Adrenal gland (tissue), 12 donors: ENCODE measurements around the gene C1QC. TPM values are rescaled to one million over a fixed set of nuclear protein-coding genes. Genes with fewer than 3 reads are reported as not detected.

Source experiments
- DNase-seq, 7 donors: peaks; one replicate each; pipeline ENCODE4 v3.0.0-alpha.2; 2019 to 2020
- H3K27ac ChIP-seq, 5 donors: fragments of 200-600 bp; sonication (generic) in 4 of 5; 1 replicate in 3 of 5; 2 replicates in 2 of 5; pipeline versions ENCODE4 v1.5.1 to v1.8.0; 2016 to 2020; ENCODE audit warnings: mild to moderate bottlenecking in 1 of 5
- H3K27me3 ChIP-seq: fragments of 200-600 bp; 2 replicates; pipeline ENCODE4 v1.8.0; 2021
- H3K36me3 ChIP-seq, 2 donors: fragments of 200-600 bp; replicated peaks in 1 of 2; 1 replicate in 1 of 2; 2 replicates in 1 of 2; pipeline versions ENCODE4 v1.5.1 to v1.8.0; 2018 to 2022
- H3K4me1 ChIP-seq, 2 donors: fragments of 200-600 bp; replicated peaks in 1 of 2; 1 replicate in 1 of 2; 2 replicates in 1 of 2; pipeline versions ENCODE4 v1.5.1 to v1.8.0; 2018 to 2021
- H3K4me3 ChIP-seq, 4 donors: fragments of 200-600 bp; sonication (generic) in 3 of 4; one replicate each; pipeline ENCODE4 v1.5.1; 2016 to 2018
- H3K9me3 ChIP-seq, 3 donors: fragments of 200-600 bp; sonication (generic) in 1 of 3; replicated peaks in 1 of 3; 1 replicate in 2 of 3; 2 replicates in 1 of 3; pipeline versions ENCODE4 v1.5.1 to v1.8.0; 2016 to 2021
- POLR2A ChIP-seq, 2 donors: fragments of 450-650 bp; IDR thresholded peaks; one replicate each; pipeline ENCODE4 v1.6.1; 2017; ENCODE audit warnings: antibody characterized with exemption in 2 of 2, mild to moderate bottlenecking in 2 of 2, moderate library complexity in 1 of 2
- WGBS, 4 donors: extraction: QIAGEN DNeasy Blood & Tissue Kit in 2 of 4; methylation state at CpG; one replicate each; pipeline versions ENCODE4 v1.1.5 to v1.1.7; 2013 to 2017; 5-methylcytosine and 5-hydroxymethylcytosine counted together
- intact Hi-C, 2 donors: fragments of 100-400 bp; cut with DNase I; formaldehyde crosslinking; loops; one replicate each; pipeline versions ENCODE4 v1.14.1 to v1.15.0; 2022 to 2023
- polyA plus RNA-seq, 3 donors: library from polyadenylated mRNA; stranded (reverse); fragments of 200-250 nt in 2 of 3; fragments of 350-450 nt in 1 of 3; fragmentation: Illumina TruSeq in 1 of 3; extraction: RNeasy Lipid Tissue Mini Kit (QIAGEN cat#74804) in 1 of 3; gene quantifications; one replicate each; pipeline ENCODE4 v1.2.3, GENCODE V29; 2013 to 2014
- total RNA-seq, 9 donors: library from RNA; depleted of rRNA in 4 of 9; stranded (reverse); fragments of >200 nt in 4 of 9; fragments of 120-200 nt in 1 of 9; fragmentation: NEBNext Ultra II Directional in 1 of 9; extraction: Animal tissue kit (Norgen Biotek cat#: 25700) in 1 of 9; gene quantifications; one replicate each; pipeline versions ENCODE4 v1.1.0 to v1.2.4, GENCODE V29; 2013 to 2023
- TF ChIP-seq, protein P1 (sequence below), 6 experiments: fragments of 450-650 bp in 4 of 6; fragments of 200-600 bp in 2 of 6; sonication (generic) in 1 of 6; IDR thresholded peaks; 1 replicate in 5 of 6; 2 replicates in 1 of 6; pipeline versions ENCODE4 v1.5.1 to v1.8.0; 2016 to 2021; ENCODE audit warnings: antibody characterized with exemption in 6 of 6, mild to moderate bottlenecking in 2 of 6, moderate library complexity in 1 of 6
- donor health status: healthy with polysubstance abuse.
- donor health status: Bipolar disorder and iron deficiency.
- donor health status: DM: yes; HTN: yes; CAD: no.
- donor health status: DM: no; HTN: no; CAD: no.
- donor health status: DM: no; HTN: no; CAD: no.
- donor health status: DM: yes; HTN: yes; CAD: no.

Gene C1QC
- total and polyA plus RNA-seq, 12 donors, result 24.1 to 1,409 (median 450) TPM

DNA sequence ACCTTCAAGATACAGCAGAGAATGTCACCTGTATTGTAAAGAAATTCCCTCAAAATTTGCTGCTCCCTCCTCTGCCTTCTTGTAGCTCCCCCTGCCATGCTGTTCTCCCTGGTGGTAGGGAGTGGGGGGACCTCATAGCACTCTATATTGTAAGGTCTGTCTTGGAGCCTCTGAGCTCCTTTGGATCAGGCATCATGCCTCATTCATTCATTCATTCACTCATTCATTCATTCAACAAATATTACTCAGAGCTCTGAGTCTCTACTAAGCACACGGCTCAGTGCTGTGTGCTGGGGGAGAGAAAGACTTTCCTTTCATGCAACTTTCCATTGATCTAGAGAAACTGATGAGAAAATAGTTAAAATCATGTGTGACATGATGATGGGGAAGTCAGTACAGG lies 40.1 kb downstream of the C1QC start:
- 83 to 91% (median 84%) methylated on average over 1 of the region's 1 CpG for WGBS, 4 donors
- intact Hi-C loops, result no loop called here
- TF ChIP-seq, protein P1, sequence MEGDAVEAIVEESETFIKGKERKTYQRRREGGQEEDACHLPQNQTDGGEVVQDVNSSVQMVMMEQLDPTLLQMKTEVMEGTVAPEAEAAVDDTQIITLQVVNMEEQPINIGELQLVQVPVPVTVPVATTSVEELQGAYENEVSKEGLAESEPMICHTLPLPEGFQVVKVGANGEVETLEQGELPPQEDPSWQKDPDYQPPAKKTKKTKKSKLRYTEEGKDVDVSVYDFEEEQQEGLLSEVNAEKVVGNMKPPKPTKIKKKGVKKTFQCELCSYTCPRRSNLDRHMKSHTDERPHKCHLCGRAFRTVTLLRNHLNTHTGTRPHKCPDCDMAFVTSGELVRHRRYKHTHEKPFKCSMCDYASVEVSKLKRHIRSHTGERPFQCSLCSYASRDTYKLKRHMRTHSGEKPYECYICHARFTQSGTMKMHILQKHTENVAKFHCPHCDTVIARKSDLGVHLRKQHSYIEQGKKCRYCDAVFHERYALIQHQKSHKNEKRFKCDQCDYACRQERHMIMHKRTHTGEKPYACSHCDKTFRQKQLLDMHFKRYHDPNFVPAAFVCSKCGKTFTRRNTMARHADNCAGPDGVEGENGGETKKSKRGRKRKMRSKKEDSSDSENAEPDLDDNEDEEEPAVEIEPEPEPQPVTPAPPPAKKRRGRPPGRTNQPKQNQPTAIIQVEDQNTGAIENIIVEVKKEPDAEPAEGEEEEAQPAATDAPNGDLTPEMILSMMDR (IDR thresholded peaks at IDR 0.05), result no peak
- TF ChIP-seq POLR2A (IDR thresholded peaks at IDR 0.05), result no peak
- Histone ChIP-seq H3K4me3 (no peak overlapping the region), H3K27ac (no peak overlapping the region), H3K36me3 (no peaks in the 10 kb centered on the region), H3K4me1 (no peaks in the 10 kb centered on the region), H3K27me3 (no peaks in the 10 kb centered on the region), H3K9me3 (no peaks in the 10 kb centered on the region)
- DNase-seq, result no peak

DNA sequence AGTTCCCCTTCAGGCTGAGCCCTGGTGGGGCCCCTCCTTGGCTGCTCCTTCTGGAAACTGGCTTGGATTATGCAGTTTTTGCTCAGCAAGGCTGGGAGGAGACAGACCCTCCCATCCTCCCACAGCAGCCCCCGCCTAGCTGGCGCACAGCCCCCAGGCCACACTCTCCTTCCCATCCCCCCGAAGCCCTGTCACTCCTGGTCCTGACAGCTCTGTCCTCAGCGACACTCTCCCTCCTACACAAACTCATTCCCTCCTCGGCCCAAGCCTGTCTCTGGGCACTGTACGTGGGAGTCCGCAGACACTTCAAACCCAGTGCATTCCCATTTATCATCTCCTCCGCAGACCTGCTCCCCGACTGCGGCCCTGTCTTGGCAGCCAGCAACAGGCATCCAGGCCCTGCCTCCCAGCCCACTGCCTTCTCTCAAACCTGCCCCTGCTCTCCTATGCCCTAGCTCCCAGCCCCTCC lies 42.2 kb downstream of the C1QC start:
- intact Hi-C loops, result no loop called here
- no peaks in the 10 kb centered on the region for H3K27me3 ChIP-seq
- H3K4me1 ChIP-seq, result no peaks in the 10 kb centered on the region
- DNase-seq, result no peak
- WGBS, 4 donors, result 55 to 66% (median 63%) methylated on average over 8 to 10 of the region's 10 CpGs
- H3K9me3 ChIP-seq, result no peaks in the 10 kb centered on the region
- H3K4me3 ChIP-seq, result no peak overlapping the region
- no peak overlapping the region for H3K27ac ChIP-seq
- TF ChIP-seq, protein P1 (IDR thresholded peaks at IDR 0.05), result no peak
- TF ChIP-seq POLR2A (IDR thresholded peaks at IDR 0.05), result no peak
- no peaks in the 10 kb centered on the region for H3K36me3 ChIP-seq

GRCh38 chr1:22687191-22687590 lies 43.8 kb downstream of the C1QC start:
- WGBS, 4 donors, result 79 to 100% (median 90%) methylated on average over 1 to 2 of the region's 2 CpGs
- Histone ChIP-seq H3K27me3 (no peaks in the 10 kb centered on the region), H3K9me3 (no peaks in the 10 kb centered on the region), H3K27ac (no peak overlapping the region), H3K4me3 (no peak overlapping the region), H3K36me3 (no peaks in the 10 kb centered on the region), H3K4me1 (no peaks in the 10 kb centered on the region)
- intact Hi-C loops, result no loop called here
- no peak for DNase-seq
- TF ChIP-seq, protein P1 (IDR thresholded peaks at IDR 0.05), result no peak
- no peak for TF ChIP-seq POLR2A (IDR thresholded peaks at IDR 0.05)

DNA sequence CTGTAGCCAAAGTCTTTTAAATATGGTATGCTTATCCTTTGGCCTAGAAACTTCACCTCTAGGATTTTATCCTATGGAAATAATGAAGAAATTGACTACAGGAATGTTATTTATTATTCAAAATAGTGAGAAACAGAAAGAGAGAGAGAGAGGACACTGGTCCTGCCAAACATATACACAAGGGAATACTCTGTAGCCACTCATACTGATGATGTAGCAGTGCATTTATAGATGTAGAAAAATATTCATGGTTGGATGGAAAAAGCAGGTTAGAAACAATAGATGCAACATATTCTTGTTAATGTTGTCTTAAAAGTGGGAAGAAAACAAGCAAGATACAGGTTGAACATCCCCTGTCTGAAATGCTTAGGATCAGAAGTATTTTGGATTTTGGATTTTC lies 45.0 kb downstream of the C1QC start:
- H3K27me3 ChIP-seq, result no peaks in the 10 kb centered on the region
- intact Hi-C loops, result no loop called here

More for the DNA sequence above, 45.0 kb downstream of the C1QC start:
- no peak for TF ChIP-seq POLR2A (IDR thresholded peaks at IDR 0.05)
- TF ChIP-seq, protein P1 (IDR thresholded peaks at IDR 0.05), result no peak
- H3K4me1 ChIP-seq, result no peaks in the 10 kb centered on the region
- no peak for DNase-seq
- no peaks in the 10 kb centered on the region for H3K36me3 ChIP-seq
- H3K4me3 ChIP-seq, result no peak overlapping the region
- no peaks in the 10 kb centered on the region for H3K9me3 ChIP-seq
- H3K27ac ChIP-seq, result no peak overlapping the region
